ENCODE measurements around the gene INPP4B. TPM values are rescaled to one million over a fixed set of nuclear protein-coding genes. Genes with fewer than 3 reads are reported as not detected.

INPP4B gene
- total and polyA plus RNA-seq, 2 of the 4 experiments (the other 2 are of a cell fraction), result 1.8 to 14.0 TPM

- Histone ChIP-seq H3K9ac (ENCODE audit: low read depth, low read length) (peak overlapping the region; percentile 22), H3K36me3 (ENCODE audit: control insufficient read depth, insufficient read depth, low read length) (0 out of 2 replicates have a peak, but pooled peaks cover under 1% of the 10 kb centered on the region), H3K4me3 (ENCODE audit: insufficient read depth, low read depth, low read length) (no peak overlapping the region), H4K5ac (ENCODE audit: low read depth, low read length) (peak overlapping the region; percentile 46), H2AK9ac (replicated peaks; ENCODE audit: low read depth, low read length, poor library complexity) (no peak overlapping the region), H2AK5ac (ENCODE audit: low read depth, low read length) (peak overlapping the region; percentile 6; the same call in 1 of the 2 replicates), H3K27me3 (ENCODE audit: control insufficient read depth, insufficient read depth, low read length) (no peaks in the 10 kb centered on the region), H3K14ac (replicated peaks; ENCODE audit: low read depth, low read length) (peak overlapping the region; percentile 87), H2BK5ac (ENCODE audit: low read depth, low read length, poor library complexity, severe bottlenecking) (peak overlapping the region; percentile 97), H4K20me1 (ENCODE audit: insufficient read depth, low read length) (no peaks in the 10 kb centered on the region), H3K4me1 (ENCODE audit: control insufficient read depth, insufficient read depth, low read length) (peaks cover 19% of the 10 kb centered on the region), H3K4me2 (ENCODE audit: low read depth, low read length) (peak overlapping the region; percentile 38; the same call in 1 of the 2 replicates), H2BK20ac (ENCODE audit: low read depth, low read length) (peak overlapping the region; percentile 94), H3K9me3 (ENCODE audit: control insufficient read depth, insufficient read depth, low read length) (no peaks in the 10 kb centered on the region), H3K9me1 (ENCODE audit: insufficient read depth, low read length) (peaks cover 8% of the 10 kb centered on the region), H3K79me1 (ENCODE audit: low read depth in 1 of 2, low read length in 2 of 2) (peaks cover 0 to 11% of the 10 kb centered on the region in 2 experiments; a peak in 2 of 4 replicates), H4K91ac (ENCODE audit: insufficient read depth, low read depth, low read length) (peak overlapping the region; percentile 90), H2BK15ac (ENCODE audit: low read depth, low read length) (peak overlapping the region; percentile 51; the same call in 2 of the 3 replicates), H3K23ac (ENCODE audit: low read depth, low read length) (peak overlapping the region; percentile 92; the same call in 1 of the 2 replicates), H3K4ac (ENCODE audit: low read depth, low read length) (peak overlapping the region; percentile 94), H3K27ac (ENCODE audit: insufficient read depth, low read length) (peak overlapping the region; percentile 93), H3K56ac (ENCODE audit: extremely low read depth, insufficient read depth, low read length) (peak overlapping the region; percentile 86), H3K18ac (ENCODE audit: low read depth, low read length) (peak overlapping the region; percentile 34), H2AFZ (replicated peaks; ENCODE audit: low read length, poor library complexity) (peak overlapping the region; percentile 36), H4K8ac (ENCODE audit: low read depth in 2 of 2, low read length in 2 of 2) (peak overlapping the region; percentile 80 to 91), H2BK120ac (ENCODE audit: low read depth, low read length) (peak overlapping the region; percentile 98)
- dilution Hi-C loops (cut with HindIII; ENCODE audit: low sequenced_read_pairs, unreplicated experiment) (no loop called here), intact Hi-C loops (cut with micrococcal nuclease) (loop anchor here (5.0 to 10.0 kb wide), 2 partner anchors 138 to 920 kb away; no protein-coding TSS in a partner anchor), in situ Hi-C loops (cut with MboI; ENCODE audit: low sequenced_read_pairs) (no loop called here)
- DNase-seq (peak; percentile 94), ATAC-seq (ENCODE audit: low read depth) (peak; percentile 70)
- CTCF ChIA-PET, result interaction anchor here (0.6 kb wide), 1 partner anchor 1086 kb away, joined by 3 read pairs; no protein-coding TSS in a partner anchor
- BruUV-seq (replicated peaks), result no TSS peak
- WGBS, 2 experiments (ENCODE audit: extremely low coverage in 2 of 2, insufficient read length in 1 of 2), result no CpG with 5 or more reads among the region's 2 CpGs
- POLR2A ChIA-PET (ENCODE audit: unreplicated experiment), result interaction anchor here (0.6 to 1.3 kb wide), 2 partner anchors 9 to 144 kb away, joined by 3 read pairs; no protein-coding TSS in a partner anchor
- TF ChIP-seq MAZ (IDR thresholded peaks at IDR 0.05; ENCODE audit: borderline replicate concordance, low read depth, low read length), result no peak
- no peak for TF ChIP-seq SMC3 (IDR thresholded peaks at IDR 0.05; ENCODE audit: low read depth, low read length)
- TF ChIP-seq NFE2L2 (IDR thresholded peaks at IDR 0.05; ENCODE audit: low read depth, low read length), result no peak
- no peak for TF ChIP-seq MAFK (IDR thresholded peaks at IDR 0.05; ENCODE audit: low read depth, low read length)
- peak; percentile 27; the same call in 1 of the 2 replicates for TF ChIP-seq RAD21 (IDR thresholded peaks at IDR 0.05; ENCODE audit: low read length)
- no peak for TF ChIP-seq RCOR1 (IDR thresholded peaks at IDR 0.05; ENCODE audit: insufficient replicate concordance, low read length)
- peak; percentile 97 for TF ChIP-seq BHLHE40 (IDR thresholded peaks at IDR 0.05; ENCODE audit: low read depth, low read length)
- no peak for TF ChIP-seq RFX5 (IDR thresholded peaks at IDR 0.05; ENCODE audit: low read depth, low read length)
- TF ChIP-seq CEBPB (IDR thresholded peaks at IDR 0.05; ENCODE audit: low read depth, low read length), result peak; percentile 49; the same call in 1 of the 2 replicates
- 0 out of 2 replicates have a peak, but pooled peaks have one; percentile 72 for TF ChIP-seq CHD1 (IDR thresholded peaks at IDR 0.05; ENCODE audit: low read depth, low read length)
- TF ChIP-seq FOS (IDR thresholded peaks at IDR 0.05; ENCODE audit: low read depth, low read length), result peak; percentile 74
- no peak for TF ChIP-seq MXI1 (IDR thresholded peaks at IDR 0.05; ENCODE audit: borderline replicate concordance, low read depth, low read length)
- TF ChIP-seq ELK1 (IDR thresholded peaks at IDR 0.05; ENCODE audit: borderline replicate concordance, low read depth, low read length), result no peak
- no peak for TF ChIP-seq CTCF (conservative IDR thresholded peaks at IDR 0.05; ENCODE audit: low read depth, low read length)
- TF ChIP-seq POLR2A (IDR thresholded peaks at IDR 0.05; ENCODE audit: low read depth, low read length), result peak; percentile 43; the same call in 1 of the 2 replicates
Observed at GRCh38 chr4:142264961-142265360, 581.1 kb downstream of the INPP4B start.
